Measurements from ENCODE around the gene TMEM239.

DNA sequence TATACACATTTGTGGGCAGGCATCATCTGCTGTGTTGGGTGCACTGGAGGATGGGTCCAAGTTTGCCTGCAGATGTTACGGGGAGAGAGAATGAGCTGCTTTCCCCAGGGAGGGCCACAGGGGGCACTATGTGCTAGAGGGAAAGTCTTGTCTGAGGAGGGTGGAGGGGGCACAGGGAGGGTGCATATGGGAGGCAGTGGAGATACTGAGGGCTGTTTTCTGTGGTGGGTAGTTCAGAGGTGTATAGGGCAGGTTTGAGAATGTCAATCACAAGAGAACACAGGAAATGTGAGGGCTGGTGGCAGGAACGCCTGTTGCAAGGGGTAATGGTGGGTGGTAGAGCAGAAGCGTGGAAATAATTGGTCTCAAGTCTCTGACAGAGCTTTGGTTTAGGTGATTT lies 49.5 kb downstream of the TMEM239 start:
- TF ChIP-seq, protein P1, sequence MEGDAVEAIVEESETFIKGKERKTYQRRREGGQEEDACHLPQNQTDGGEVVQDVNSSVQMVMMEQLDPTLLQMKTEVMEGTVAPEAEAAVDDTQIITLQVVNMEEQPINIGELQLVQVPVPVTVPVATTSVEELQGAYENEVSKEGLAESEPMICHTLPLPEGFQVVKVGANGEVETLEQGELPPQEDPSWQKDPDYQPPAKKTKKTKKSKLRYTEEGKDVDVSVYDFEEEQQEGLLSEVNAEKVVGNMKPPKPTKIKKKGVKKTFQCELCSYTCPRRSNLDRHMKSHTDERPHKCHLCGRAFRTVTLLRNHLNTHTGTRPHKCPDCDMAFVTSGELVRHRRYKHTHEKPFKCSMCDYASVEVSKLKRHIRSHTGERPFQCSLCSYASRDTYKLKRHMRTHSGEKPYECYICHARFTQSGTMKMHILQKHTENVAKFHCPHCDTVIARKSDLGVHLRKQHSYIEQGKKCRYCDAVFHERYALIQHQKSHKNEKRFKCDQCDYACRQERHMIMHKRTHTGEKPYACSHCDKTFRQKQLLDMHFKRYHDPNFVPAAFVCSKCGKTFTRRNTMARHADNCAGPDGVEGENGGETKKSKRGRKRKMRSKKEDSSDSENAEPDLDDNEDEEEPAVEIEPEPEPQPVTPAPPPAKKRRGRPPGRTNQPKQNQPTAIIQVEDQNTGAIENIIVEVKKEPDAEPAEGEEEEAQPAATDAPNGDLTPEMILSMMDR (IDR thresholded peaks at IDR 0.05) = no peak
- no peak for TF ChIP-seq POLR2AphosphoS5 (IDR thresholded peaks at IDR 0.05)
- TF ChIP-seq POLR2A (IDR thresholded peaks at IDR 0.05) = no peak
